Measurements from ENCODE around the gene CLIP2. TPM values are rescaled to one million over a fixed set of nuclear protein-coding genes. Genes with fewer than 3 reads are reported as not detected.
A peak's percentile ranks its signal among the peaks of the same experiment; 100 is the strongest.

Gene CLIP2
- total RNA-seq, 1 experiment from 2014 or later = 39.9 TPM

DNA sequence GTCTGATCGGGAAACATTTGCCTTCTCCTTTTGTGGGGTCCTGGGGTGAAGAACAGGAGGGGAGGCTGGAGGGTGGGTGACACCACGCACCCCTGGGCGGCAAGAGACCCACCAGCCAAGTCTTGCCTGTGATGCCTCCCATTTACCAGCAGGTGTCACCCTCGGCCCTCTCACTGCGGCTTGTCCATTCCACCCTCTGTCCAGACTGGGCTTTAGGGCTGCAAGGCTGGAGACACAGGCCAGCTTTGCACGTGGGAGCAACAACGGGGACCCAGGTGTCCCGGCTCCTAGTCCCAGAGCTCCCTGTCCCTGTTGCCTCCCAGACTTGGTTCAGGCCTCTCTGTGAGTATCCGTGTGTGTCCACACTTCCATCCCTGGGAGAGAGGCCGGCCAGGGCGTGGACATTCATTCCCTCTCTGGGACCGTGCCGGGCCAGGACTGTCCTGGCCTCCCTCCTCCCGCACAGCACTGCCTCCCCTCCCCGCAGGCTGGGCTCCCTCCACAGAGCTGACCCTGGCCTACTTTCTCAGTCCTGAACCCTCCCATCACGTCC, 128.3 kb downstream of the CLIP2 start:
- Histone ChIP-seq H3K4me3 (ENCODE audit: low read depth in 2 of 2, low read length in 2 of 2) (no peak overlapping the region), H3K27ac (ENCODE audit: low read length) (peak overlapping the region; percentile 64), H3K27me3 (ENCODE audit: control insufficient read depth, insufficient read depth, low read length) (no peaks in the 10 kb centered on the region), H3K36me3 (ENCODE audit: control insufficient read depth, insufficient read depth, low read length) (no peaks in the 10 kb centered on the region), H3K4me1 (ENCODE audit: control insufficient read depth, insufficient read depth, low read length) (no peaks in the 10 kb centered on the region), H3K9me3 (ENCODE audit: control insufficient read depth, insufficient read depth, low read depth, low read length) (no peaks in the 10 kb centered on the region)
- DNase-seq (ENCODE audit: low read depth, low spot score) = peak; percentile 77
- ChIA-PET POLR2A (no interaction called here), CTCF (interaction anchor here (0.6 kb wide), 1 partner anchor 73 kb away, joined by 9 read pairs; no protein-coding TSS in a partner anchor)
- in situ Hi-C loops (cut with HindIII; ENCODE audit: low pct_unique_long_range_greater_than_20kb, low sequenced_read_pairs) (no loop called here), intact Hi-C loops (cut with micrococcal nuclease; ENCODE audit: unreplicated experiment) (loop anchor here (2.0 to 5.0 kb wide), 2 partner anchors 127 to 150 kb away; no protein-coding TSS in a partner anchor)
- peak; percentile 96 for ATAC-seq
- BruUV-seq (replicated peaks) = no TSS peak
- TF ChIP-seq, protein P1, sequence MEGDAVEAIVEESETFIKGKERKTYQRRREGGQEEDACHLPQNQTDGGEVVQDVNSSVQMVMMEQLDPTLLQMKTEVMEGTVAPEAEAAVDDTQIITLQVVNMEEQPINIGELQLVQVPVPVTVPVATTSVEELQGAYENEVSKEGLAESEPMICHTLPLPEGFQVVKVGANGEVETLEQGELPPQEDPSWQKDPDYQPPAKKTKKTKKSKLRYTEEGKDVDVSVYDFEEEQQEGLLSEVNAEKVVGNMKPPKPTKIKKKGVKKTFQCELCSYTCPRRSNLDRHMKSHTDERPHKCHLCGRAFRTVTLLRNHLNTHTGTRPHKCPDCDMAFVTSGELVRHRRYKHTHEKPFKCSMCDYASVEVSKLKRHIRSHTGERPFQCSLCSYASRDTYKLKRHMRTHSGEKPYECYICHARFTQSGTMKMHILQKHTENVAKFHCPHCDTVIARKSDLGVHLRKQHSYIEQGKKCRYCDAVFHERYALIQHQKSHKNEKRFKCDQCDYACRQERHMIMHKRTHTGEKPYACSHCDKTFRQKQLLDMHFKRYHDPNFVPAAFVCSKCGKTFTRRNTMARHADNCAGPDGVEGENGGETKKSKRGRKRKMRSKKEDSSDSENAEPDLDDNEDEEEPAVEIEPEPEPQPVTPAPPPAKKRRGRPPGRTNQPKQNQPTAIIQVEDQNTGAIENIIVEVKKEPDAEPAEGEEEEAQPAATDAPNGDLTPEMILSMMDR (IDR thresholded peaks at IDR 0.05) = peak; percentile 97
- TF ChIP-seq, protein P2, sequence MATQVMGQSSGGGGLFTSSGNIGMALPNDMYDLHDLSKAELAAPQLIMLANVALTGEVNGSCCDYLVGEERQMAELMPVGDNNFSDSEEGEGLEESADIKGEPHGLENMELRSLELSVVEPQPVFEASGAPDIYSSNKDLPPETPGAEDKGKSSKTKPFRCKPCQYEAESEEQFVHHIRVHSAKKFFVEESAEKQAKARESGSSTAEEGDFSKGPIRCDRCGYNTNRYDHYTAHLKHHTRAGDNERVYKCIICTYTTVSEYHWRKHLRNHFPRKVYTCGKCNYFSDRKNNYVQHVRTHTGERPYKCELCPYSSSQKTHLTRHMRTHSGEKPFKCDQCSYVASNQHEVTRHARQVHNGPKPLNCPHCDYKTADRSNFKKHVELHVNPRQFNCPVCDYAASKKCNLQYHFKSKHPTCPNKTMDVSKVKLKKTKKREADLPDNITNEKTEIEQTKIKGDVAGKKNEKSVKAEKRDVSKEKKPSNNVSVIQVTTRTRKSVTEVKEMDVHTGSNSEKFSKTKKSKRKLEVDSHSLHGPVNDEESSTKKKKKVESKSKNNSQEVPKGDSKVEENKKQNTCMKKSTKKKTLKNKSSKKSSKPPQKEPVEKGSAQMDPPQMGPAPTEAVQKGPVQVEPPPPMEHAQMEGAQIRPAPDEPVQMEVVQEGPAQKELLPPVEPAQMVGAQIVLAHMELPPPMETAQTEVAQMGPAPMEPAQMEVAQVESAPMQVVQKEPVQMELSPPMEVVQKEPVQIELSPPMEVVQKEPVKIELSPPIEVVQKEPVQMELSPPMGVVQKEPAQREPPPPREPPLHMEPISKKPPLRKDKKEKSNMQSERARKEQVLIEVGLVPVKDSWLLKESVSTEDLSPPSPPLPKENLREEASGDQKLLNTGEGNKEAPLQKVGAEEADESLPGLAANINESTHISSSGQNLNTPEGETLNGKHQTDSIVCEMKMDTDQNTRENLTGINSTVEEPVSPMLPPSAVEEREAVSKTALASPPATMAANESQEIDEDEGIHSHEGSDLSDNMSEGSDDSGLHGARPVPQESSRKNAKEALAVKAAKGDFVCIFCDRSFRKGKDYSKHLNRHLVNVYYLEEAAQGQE (IDR thresholded peaks at IDR 0.05; ENCODE audit: insufficient read depth in 1 of 2, low read depth in 2 of 2, low read length in 1 of 2) = no peak

DNA sequence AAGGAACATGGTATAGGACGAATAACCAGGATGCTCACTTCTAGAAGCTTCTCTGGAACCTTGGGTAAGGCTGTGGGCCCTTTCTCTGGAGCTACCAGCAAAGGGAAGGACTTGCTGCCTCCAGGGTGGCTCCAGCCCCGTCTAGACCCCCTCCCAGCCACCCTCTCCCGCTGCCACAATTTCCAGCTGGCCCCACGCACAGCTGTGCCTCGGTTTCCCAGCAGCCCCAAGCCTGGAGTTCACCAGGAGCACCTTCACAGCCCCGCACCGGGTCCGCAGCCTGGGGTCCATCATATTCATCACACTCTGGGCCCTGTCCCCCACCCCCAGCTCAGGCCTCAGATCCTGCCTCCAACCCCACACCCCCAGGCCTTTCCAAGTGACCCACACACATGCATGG, 128.9 kb downstream of the CLIP2 start:
- no peak for ATAC-seq
- no TSS peak for BruUV-seq (replicated peaks)
- no peak overlapping the region; the same call in 1 of the 2 replicates for H3K27ac ChIP-seq (ENCODE audit: low read length)
- no peak overlapping the region for H3K4me3 ChIP-seq (ENCODE audit: low read depth in 2 of 2, low read length in 2 of 2)
- H3K4me1 ChIP-seq (ENCODE audit: control insufficient read depth, insufficient read depth, low read length) = no peaks in the 10 kb centered on the region
- no peaks in the 10 kb centered on the region for H3K9me3 ChIP-seq (ENCODE audit: control insufficient read depth, insufficient read depth, low read depth, low read length)
- in situ Hi-C loops (cut with HindIII; ENCODE audit: low pct_unique_long_range_greater_than_20kb, low sequenced_read_pairs) (no loop called here), intact Hi-C loops (cut with micrococcal nuclease; ENCODE audit: unreplicated experiment) (loop anchor here (5.0 kb wide), 1 partner anchor 149 kb away; no protein-coding TSS in a partner anchor)
- ChIA-PET POLR2A (no interaction called here), CTCF (interaction anchor here (0.6 kb wide), 1 partner anchor 73 kb away, joined by 9 read pairs; no protein-coding TSS in a partner anchor)
- H3K36me3 ChIP-seq (ENCODE audit: control insufficient read depth, insufficient read depth, low read length) = no peaks in the 10 kb centered on the region
- no peak for DNase-seq (ENCODE audit: low read depth, low spot score)
- H3K27me3 ChIP-seq (ENCODE audit: control insufficient read depth, insufficient read depth, low read length) = no peaks in the 10 kb centered on the region
- TF ChIP-seq, protein P1 (IDR thresholded peaks at IDR 0.05) = no peak
- no peak for TF ChIP-seq SIN3A (IDR thresholded peaks at IDR 0.05; ENCODE audit: borderline replicate concordance, insufficient read depth, low read depth, low read length)
- TF ChIP-seq TCF7L2 (IDR thresholded peaks at IDR 0.05; ENCODE audit: low read depth, low read length) = no peak
- TF ChIP-seq POLR2AphosphoS5 (IDR thresholded peaks at IDR 0.05; ENCODE audit: low read depth, low read length) = no peak

Data from Panc1 (cell line).